K562 (cell line): ENCODE data around the gene DGKZ. TPM values are rescaled to one million over a fixed set of nuclear protein-coding genes. Genes with fewer than 3 reads are reported as not detected.

Source experiments
- ESRRB ChIP-seq: fragments of 250-450 bp; sonication (Bioruptor Pico); IDR thresholded peaks from 2 replicates; pipeline ENCODE4 v1.5.0; 2020; ENCODE audit warnings: mild to moderate bottlenecking, moderate library complexity, borderline replicate concordance
- ETV5 ChIP-seq: sonication (generic); formaldehyde crosslinking; IDR thresholded peaks from 2 replicates; pipeline ENCODE4 v1.4.0; 2020; ENCODE audit warnings: low read depth, mild to moderate bottlenecking, missing genetic modification reagents
- FOXA3 ChIP-seq, 2 experiments: fragments of 450-650 bp in 1 of 2; sonication (generic) in 1 of 2; formaldehyde crosslinking; IDR thresholded peaks in 1 of 2; conservative IDR thresholded peaks in 1 of 2; 2 replicates each; pipeline versions ENCODE4 v1.4.0 to v1.8.0; 2020 to 2022; ENCODE audit warnings: mild to moderate bottlenecking in 2 of 2, missing genetic modification reagents in 1 of 2
- HMG20B ChIP-seq: fragments of 250-450 bp; sonication (Bioruptor Pico); IDR thresholded peaks from 2 replicates; pipeline ENCODE4 v1.5.0; 2021; ENCODE audit warnings: mild to moderate bottlenecking
- HNRNPH1 ChIP-seq: fragments of 200-400 bp; formaldehyde crosslinking; optimal IDR thresholded peaks from 2 replicates; pipeline ENCODE3; 2017; ENCODE audit warnings: low read depth, mild to moderate bottlenecking, low read length, moderate library complexity
- PRPF4 ChIP-seq: fragments of 200-400 bp; formaldehyde crosslinking; IDR thresholded peaks from one replicate; pipeline ENCODE4 v1.6.1; 2017; ENCODE audit warnings: low read length, low read depth, mild to moderate bottlenecking; ENCODE audit not compliant: insufficient read depth, poor library complexity, severe bottlenecking
- SRF ChIP-seq, 2 experiments: fragments of 250-450, 450-650 bp in 1 of 2; sonication (Bioruptor Pico) in 1 of 2; sonication (generic) in 1 of 2; formaldehyde crosslinking; IDR thresholded peaks; 2 replicates each; pipeline versions ENCODE4 v1.5.0 to v1.5.1; 2020 to 2022; ENCODE audit warnings: mild to moderate bottlenecking in 1 of 2, missing genetic modification reagents in 1 of 2
- SRSF1 ChIP-seq: fragments of 200-400 bp; formaldehyde crosslinking; IDR thresholded peaks from 2 replicates; pipeline ENCODE4 v1.6.1; 2017; ENCODE audit warnings: mild to moderate bottlenecking, low read depth, low read length, moderate library complexity
- TAF15 ChIP-seq: fragments of 200-400 bp; formaldehyde crosslinking; IDR thresholded peaks from 2 replicates; pipeline ENCODE4 v1.6.1; 2017; ENCODE audit warnings: mild to moderate bottlenecking, low read depth, low read length, moderate library complexity
- TEAD4 ChIP-seq, 2 experiments: sonication (generic) in 1 of 2; formaldehyde crosslinking in 1 of 2; IDR thresholded peaks; 2 replicates each; pipeline versions ENCODE4 v1.6.1 to v1.8.0; 2012 to 2022; ENCODE audit warnings: borderline replicate concordance in 1 of 2, inconsistent platforms in 1 of 2, low read length in 1 of 2, mild to moderate bottlenecking in 1 of 2, missing genetic modification reagents in 1 of 2
- ZC3H4 ChIP-seq: sonication (generic); formaldehyde crosslinking; IDR thresholded peaks from 2 replicates; pipeline ENCODE4 v1.9.0; 2021; ENCODE audit warnings: missing genetic modification reagents, borderline replicate concordance
- ZNF224 ChIP-seq: sonication (generic); formaldehyde crosslinking; IDR thresholded peaks from 2 replicates; pipeline ENCODE4 v1.8.0; 2022; ENCODE audit warnings: mild to moderate bottlenecking, missing genetic modification reagents
- polyA plus RNA-seq, 8 experiments: library from polyadenylated mRNA; depleted of rRNA in 4 of 8; stranded (reverse) in 5 of 8; unstranded in 3 of 8; fragments of >200 nt; fragmentation: Nextera tagmentation in 2 of 8; fragmentation: Illumina TruSeq in 1 of 8; extraction: Ambion mirVana in 2 of 8; extraction: Trizol in 1 of 8; gene quantifications; 2 replicates each; pipeline versions ENCODE4 v1.2.1 to v1.2.3, GENCODE V29; 2011 to 2014; ENCODE audit warnings: inconsistent platforms in 1 of 8, missing spikeins in 1 of 8
- total RNA-seq, 7 experiments: library from RNA; depleted of rRNA in 6 of 7; stranded (reverse); fragments of >200 nt in 6 of 7; fragmentation: Illumina TruSeq in 2 of 7; extraction: Trizol in 2 of 7; gene quantifications; 2 replicates each; pipeline versions ENCODE4 v1.2.1 to v1.2.3, GENCODE V29; 2011 to 2021; ENCODE audit warnings: low replicate concordance in 1 of 7
- TF ChIP-seq, protein P1 (sequence below): sonication (generic); formaldehyde crosslinking; IDR thresholded peaks from 2 replicates; pipeline ENCODE4 v1.8.0; 2022; ENCODE audit warnings: mild to moderate bottlenecking, missing genetic modification reagents
- TF ChIP-seq, protein P2 (sequence below): sonication (generic); formaldehyde crosslinking; IDR thresholded peaks from 2 replicates; pipeline ENCODE4 v1.8.0; 2022; ENCODE audit warnings: mild to moderate bottlenecking, missing genetic modification reagents
- TF ChIP-seq, protein P3 (sequence below): fragments of 250-450 bp; sonication (Bioruptor Pico); IDR thresholded peaks from 2 replicates; pipeline ENCODE4 v1.5.0; 2020; ENCODE audit warnings: mild to moderate bottlenecking, borderline replicate concordance
- TF ChIP-seq, protein P4 (sequence below): fragments of 250-450 bp; sonication (Bioruptor Pico); IDR thresholded peaks from 2 replicates; pipeline ENCODE4 v1.5.0; 2021

DGKZ gene
- total and polyA plus RNA-seq, 9 of the 15 experiments (the other 6 are each of a cell fraction or from before 2014, with no cell fraction given), result 0.51 to 100 (median 44.2) TPM

DNA sequence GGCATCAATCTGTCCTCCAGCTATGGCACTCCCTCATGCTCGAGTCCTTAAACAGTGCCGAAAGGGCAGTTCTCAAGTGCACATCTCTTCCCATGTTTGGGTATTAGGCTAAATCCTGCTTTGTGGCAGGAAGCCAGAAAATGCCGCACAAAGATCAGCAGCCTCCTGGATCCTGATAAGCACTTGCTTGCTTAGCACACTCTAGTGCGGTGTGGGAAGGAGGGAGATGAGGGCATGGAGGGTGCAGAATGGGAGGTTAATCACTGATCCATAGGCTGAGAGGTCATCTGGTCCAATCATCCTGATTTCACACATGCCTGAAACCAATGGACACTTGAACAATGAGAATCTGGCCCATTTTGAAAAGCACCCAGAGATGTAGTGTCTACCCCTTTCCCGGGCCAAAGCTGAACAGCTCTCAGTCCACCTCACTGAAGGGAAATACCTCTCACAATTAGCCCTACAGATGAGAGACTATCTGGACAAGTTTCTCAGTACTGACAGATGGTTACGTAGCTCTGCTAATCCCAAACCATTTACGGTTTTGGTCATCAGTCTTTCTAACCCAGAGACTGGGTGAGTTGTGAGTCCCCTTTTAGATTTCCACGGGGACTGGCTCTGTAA, 74.1 kb downstream of the DGKZ start (continued):
- TF ChIP-seq, protein P1, sequence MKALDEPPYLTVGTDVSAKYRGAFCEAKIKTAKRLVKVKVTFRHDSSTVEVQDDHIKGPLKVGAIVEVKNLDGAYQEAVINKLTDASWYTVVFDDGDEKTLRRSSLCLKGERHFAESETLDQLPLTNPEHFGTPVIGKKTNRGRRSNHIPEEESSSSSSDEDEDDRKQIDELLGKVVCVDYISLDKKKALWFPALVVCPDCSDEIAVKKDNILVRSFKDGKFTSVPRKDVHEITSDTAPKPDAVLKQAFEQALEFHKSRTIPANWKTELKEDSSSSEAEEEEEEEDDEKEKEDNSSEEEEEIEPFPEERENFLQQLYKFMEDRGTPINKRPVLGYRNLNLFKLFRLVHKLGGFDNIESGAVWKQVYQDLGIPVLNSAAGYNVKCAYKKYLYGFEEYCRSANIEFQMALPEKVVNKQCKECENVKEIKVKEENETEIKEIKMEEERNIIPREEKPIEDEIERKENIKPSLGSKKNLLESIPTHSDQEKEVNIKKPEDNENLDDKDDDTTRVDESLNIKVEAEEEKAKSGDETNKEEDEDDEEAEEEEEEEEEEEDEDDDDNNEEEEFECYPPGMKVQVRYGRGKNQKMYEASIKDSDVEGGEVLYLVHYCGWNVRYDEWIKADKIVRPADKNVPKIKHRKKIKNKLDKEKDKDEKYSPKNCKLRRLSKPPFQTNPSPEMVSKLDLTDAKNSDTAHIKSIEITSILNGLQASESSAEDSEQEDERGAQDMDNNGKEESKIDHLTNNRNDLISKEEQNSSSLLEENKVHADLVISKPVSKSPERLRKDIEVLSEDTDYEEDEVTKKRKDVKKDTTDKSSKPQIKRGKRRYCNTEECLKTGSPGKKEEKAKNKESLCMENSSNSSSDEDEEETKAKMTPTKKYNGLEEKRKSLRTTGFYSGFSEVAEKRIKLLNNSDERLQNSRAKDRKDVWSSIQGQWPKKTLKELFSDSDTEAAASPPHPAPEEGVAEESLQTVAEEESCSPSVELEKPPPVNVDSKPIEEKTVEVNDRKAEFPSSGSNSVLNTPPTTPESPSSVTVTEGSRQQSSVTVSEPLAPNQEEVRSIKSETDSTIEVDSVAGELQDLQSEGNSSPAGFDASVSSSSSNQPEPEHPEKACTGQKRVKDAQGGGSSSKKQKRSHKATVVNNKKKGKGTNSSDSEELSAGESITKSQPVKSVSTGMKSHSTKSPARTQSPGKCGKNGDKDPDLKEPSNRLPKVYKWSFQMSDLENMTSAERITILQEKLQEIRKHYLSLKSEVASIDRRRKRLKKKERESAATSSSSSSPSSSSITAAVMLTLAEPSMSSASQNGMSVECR (CRISPR knock-in tag), result no peak
- no peak for TF ChIP-seq PRPF4
- TF ChIP-seq HNRNPH1, result no peak
- TF ChIP-seq ETV5 (CRISPR knock-in tag), result no peak
- TF ChIP-seq, protein P2, sequence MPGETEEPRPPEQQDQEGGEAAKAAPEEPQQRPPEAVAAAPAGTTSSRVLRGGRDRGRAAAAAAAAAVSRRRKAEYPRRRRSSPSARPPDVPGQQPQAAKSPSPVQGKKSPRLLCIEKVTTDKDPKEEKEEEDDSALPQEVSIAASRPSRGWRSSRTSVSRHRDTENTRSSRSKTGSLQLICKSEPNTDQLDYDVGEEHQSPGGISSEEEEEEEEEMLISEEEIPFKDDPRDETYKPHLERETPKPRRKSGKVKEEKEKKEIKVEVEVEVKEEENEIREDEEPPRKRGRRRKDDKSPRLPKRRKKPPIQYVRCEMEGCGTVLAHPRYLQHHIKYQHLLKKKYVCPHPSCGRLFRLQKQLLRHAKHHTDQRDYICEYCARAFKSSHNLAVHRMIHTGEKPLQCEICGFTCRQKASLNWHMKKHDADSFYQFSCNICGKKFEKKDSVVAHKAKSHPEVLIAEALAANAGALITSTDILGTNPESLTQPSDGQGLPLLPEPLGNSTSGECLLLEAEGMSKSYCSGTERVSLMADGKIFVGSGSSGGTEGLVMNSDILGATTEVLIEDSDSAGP (CRISPR knock-in tag), result no peak
- no peak for TF ChIP-seq FOXA3 (CRISPR knock-in tag; conservative IDR thresholded peaks at IDR 0.05 in 1 of 2, IDR thresholded peaks at IDR 0.05 in 1 of 2)
- no peak for TF ChIP-seq ZNF224 (CRISPR knock-in tag)
- no peak for TF ChIP-seq ZC3H4 (CRISPR knock-in tag)
- TF ChIP-seq, protein P3, sequence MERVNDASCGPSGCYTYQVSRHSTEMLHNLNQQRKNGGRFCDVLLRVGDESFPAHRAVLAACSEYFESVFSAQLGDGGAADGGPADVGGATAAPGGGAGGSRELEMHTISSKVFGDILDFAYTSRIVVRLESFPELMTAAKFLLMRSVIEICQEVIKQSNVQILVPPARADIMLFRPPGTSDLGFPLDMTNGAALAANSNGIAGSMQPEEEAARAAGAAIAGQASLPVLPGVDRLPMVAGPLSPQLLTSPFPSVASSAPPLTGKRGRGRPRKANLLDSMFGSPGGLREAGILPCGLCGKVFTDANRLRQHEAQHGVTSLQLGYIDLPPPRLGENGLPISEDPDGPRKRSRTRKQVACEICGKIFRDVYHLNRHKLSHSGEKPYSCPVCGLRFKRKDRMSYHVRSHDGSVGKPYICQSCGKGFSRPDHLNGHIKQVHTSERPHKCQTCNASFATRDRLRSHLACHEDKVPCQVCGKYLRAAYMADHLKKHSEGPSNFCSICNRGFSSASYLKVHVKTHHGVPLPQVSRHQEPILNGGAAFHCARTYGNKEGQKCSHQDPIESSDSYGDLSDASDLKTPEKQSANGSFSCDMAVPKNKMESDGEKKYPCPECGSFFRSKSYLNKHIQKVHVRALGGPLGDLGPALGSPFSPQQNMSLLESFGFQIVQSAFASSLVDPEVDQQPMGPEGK (CRISPR knock-in tag), result no peak
- TF ChIP-seq TEAD4 (IDR thresholded peaks at IDR 0.05; ENCODE audit: low read length), result 0 out of 2 replicates have a peak, but pooled peaks have one; percentile 18
- no peak for TF ChIP-seq TEAD4 (CRISPR knock-in tag; IDR thresholded peaks at IDR 0.05; ENCODE audit: borderline replicate concordance)
- peak in 1 of 2 experiments; percentile 85; a peak in 2 of 4 replicates for TF ChIP-seq SRF (CRISPR knock-in tag; IDR thresholded peaks at IDR 0.05)
- TF ChIP-seq SRSF1, result no peak
- TF ChIP-seq, protein P4, sequence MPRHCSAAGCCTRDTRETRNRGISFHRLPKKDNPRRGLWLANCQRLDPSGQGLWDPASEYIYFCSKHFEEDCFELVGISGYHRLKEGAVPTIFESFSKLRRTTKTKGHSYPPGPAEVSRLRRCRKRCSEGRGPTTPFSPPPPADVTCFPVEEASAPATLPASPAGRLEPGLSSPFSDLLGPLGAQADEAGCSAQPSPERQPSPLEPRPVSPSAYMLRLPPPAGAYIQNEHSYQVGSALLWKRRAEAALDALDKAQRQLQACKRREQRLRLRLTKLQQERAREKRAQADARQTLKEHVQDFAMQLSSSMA (CRISPR knock-in tag), result no peak
- TF ChIP-seq TAF15, result no peak
- TF ChIP-seq ESRRB, result no peak
- TF ChIP-seq HMG20B (CRISPR knock-in tag), result no peak
